Transverse colon (tissue), 4 donors: ENCODE data around the gene CES4A. TPM values are rescaled to one million over a fixed set of nuclear protein-coding genes. Genes with fewer than 3 reads are reported as not detected.
"Not testable (repeated sequence)": the region's sequence is repeated elsewhere in the genome, so short reads cannot be mapped to it uniquely, and the experiment has no call there.

ENCODE experiments used
- DNase-seq: peaks from one replicate; pipeline ENCODE4 v3.0.0-alpha.2; 2019
- H3K27ac ChIP-seq, 4 donors: fragments of 200-600 bp; sonication (generic); 2 replicates each; pipeline ENCODE4 v1.5.1; 2016 to 2018; ENCODE audit warnings: inconsistent platforms in 4 of 4
- H3K27me3 ChIP-seq: fragments of 200-600 bp; sonication (generic); 2 replicates; pipeline ENCODE4 v1.5.1; 2017; ENCODE audit warnings: inconsistent platforms
- H3K36me3 ChIP-seq, 4 donors: fragments of 200-600 bp; sonication (generic); 2 replicates each; pipeline ENCODE4 v1.5.1; 2017 to 2019; ENCODE audit warnings: inconsistent platforms in 4 of 4
- H3K4me1 ChIP-seq, 4 donors: fragments of 200-600 bp; sonication (generic); 2 replicates each; pipeline ENCODE4 v1.5.1; 2017 to 2020; ENCODE audit warnings: inconsistent platforms in 4 of 4
- H3K4me3 ChIP-seq, 4 donors: fragments of 200-600 bp; sonication (generic); 1 replicate in 1 of 4; 2 replicates in 3 of 4; pipeline versions ENCODE4 v1.5.1 to v1.6.1; 2017 to 2019; ENCODE audit warnings: inconsistent platforms in 4 of 4
- H3K9me3 ChIP-seq, 2 donors: fragments of 200-600 bp; sonication (generic); 2 replicates each; pipeline ENCODE4 v1.5.1; 2017 to 2019; ENCODE audit warnings: inconsistent platforms in 2 of 2
- CTCF ChIP-seq, 5 experiments: fragments of 200-600 bp in 3 of 5; fragments of 450-650 bp in 2 of 5; sonication (generic) in 3 of 5; IDR thresholded peaks; 1 replicate in 2 of 5; 2 replicates in 3 of 5; pipeline ENCODE4 v1.5.1; 2016 to 2017; ENCODE audit warnings: antibody characterized with exemption in 5 of 5, inconsistent platforms in 3 of 5, mild to moderate bottlenecking in 2 of 5, moderate library complexity in 1 of 5
- EP300 ChIP-seq: sonication (generic); formaldehyde crosslinking; IDR thresholded peaks from one replicate; pipeline ENCODE4 v1.6.1; 2017; ENCODE audit warnings: antibody characterized with exemption, low read depth
- POLR2A ChIP-seq: fragments of 450-650 bp; IDR thresholded peaks from one replicate; pipeline ENCODE4 v1.6.1; 2016; ENCODE audit warnings: antibody characterized with exemption, mild to moderate bottlenecking, moderate library complexity
- POLR2AphosphoS5 ChIP-seq, 3 donors: sonication (generic); formaldehyde crosslinking; IDR thresholded peaks; one replicate each; pipeline ENCODE4 v1.6.1; 2016; ENCODE audit warnings: antibody characterized with exemption in 3 of 3
- WGBS, 2 donors: methylation state at CpG; one replicate each; pipeline ENCODE4 v1.1.5; 2018; ENCODE audit warnings: low coverage in 1 of 2; 5-methylcytosine and 5-hydroxymethylcytosine counted together
- in situ Hi-C, 4 donors: fragments of 200-750 bp; cut with MboI; loops; one replicate each; pipeline versions ENCODE4 v1.15.0 to v1.15.1; 2017; ENCODE audit warnings: low sequenced_read_pairs in 3 of 4, low pct_ligation_motif_present in 1 of 4, low pct_unique_long_range_greater_than_20kb in 1 of 4
- intact Hi-C: fragments of 100-400 bp; cut with DNase I; formaldehyde crosslinking; loops from one replicate; pipeline ENCODE4 v1.15.1; 2023; ENCODE audit warnings: low total_unique reads
- total RNA-seq, 4 donors: library from RNA; depleted of rRNA; stranded (reverse); fragments of >200 nt; gene quantifications; one replicate each; pipeline ENCODE4 v1.1.0, GENCODE V29; 2016

CES4A gene
- total RNA-seq, 4 donors from 2014 or later, result 9.7 to 24.7 (median 15.7) TPM

GRCh38 chr16:66974932-66975246 lies 13.5 kb upstream of the CES4A start:
- DNase-seq, H3K9me3 ChIP-seq, H3K27ac ChIP-seq, H3K36me3 ChIP-seq, H3K4me3 ChIP-seq, H3K27me3 ChIP-seq, intact Hi-C loops: not testable (repeated sequence)
- H3K4me1 ChIP-seq, result peaks cover 0 to 11% (median 0%) of the 10 kb centered on the region in 4 donors
- in situ Hi-C loops, result loop anchor here in 2 of 4 donors (25.0 kb wide), 2 partner anchors 187 to 412 kb away; partner anchors contain the start of genes B3GNT9 (in 2 of the 2), FBXL8 (in 2 of the 2), HSF4 (in 2 of the 2) and NOL3 (in 2 of the 2)
- TF ChIP-seq POLR2AphosphoS5 (IDR thresholded peaks at IDR 0.05), result peak in 1 of 3 donors; percentile 6
- 46 to 52% methylated on average over 8 to 11 of the region's 11 CpGs for WGBS, 2 donors

- intact Hi-C loops, result no loop called here
- Histone ChIP-seq H3K4me3 (no peak overlapping the region), H3K27me3 (no peaks in the 10 kb centered on the region), H3K36me3 (no peaks in the 10 kb centered on the region), H3K4me1 (peaks cover 0 to 11% (median 0%) of the 10 kb centered on the region in 4 donors), H3K27ac (no peak overlapping the region), H3K9me3 (no peaks in the 10 kb centered on the region)
- 71 to 81% methylated on average over 8 to 14 of the region's 14 CpGs for WGBS, 2 donors
- no peak for TF ChIP-seq POLR2AphosphoS5 (IDR thresholded peaks at IDR 0.05)
- TF ChIP-seq CTCF (IDR thresholded peaks at IDR 0.05), result no peak
- no peak for TF ChIP-seq POLR2A
- TF ChIP-seq EP300, result no peak
- no peak for DNase-seq
- in situ Hi-C loops, result loop anchor here in 1 of 4 donors (25.0 kb wide), 1 partner anchor 187 kb away; the partner anchor contains the start of genes B3GNT9, FBXL8, HSF4 and NOL3
Measured at GRCh38 chr16:66975302-66975893, 13.0 kb upstream of the CES4A start.

GRCh38 chr16:66976746-66977145 lies 11.6 kb upstream of the CES4A start:
- TF ChIP-seq EP300, result no peak
- TF ChIP-seq CTCF (IDR thresholded peaks at IDR 0.05), result no peak
- TF ChIP-seq POLR2A, result no peak
- TF ChIP-seq POLR2AphosphoS5 (IDR thresholded peaks at IDR 0.05), result no peak
- Histone ChIP-seq H3K27ac (no peak overlapping the region), H3K4me3 (no peak overlapping the region), H3K27me3 (no peaks in the 10 kb centered on the region), H3K9me3 (no peaks in the 10 kb centered on the region), H3K4me1 (peaks cover 0 to 11% (median 0%) of the 10 kb centered on the region in 4 donors), H3K36me3 (no peaks in the 10 kb centered on the region)
- WGBS, 2 donors, result 0 to 37% methylated on average over 1 to 13 of the region's 13 CpGs
- in situ Hi-C loops (loop anchor here in 1 of 4 donors (25.0 kb wide), 1 partner anchor 186 kb away; the partner anchor contains the start of genes B3GNT9, FBXL8, HSF4 and NOL3), intact Hi-C loops (no loop called here)
- DNase-seq, result peak; percentile 41

- in situ Hi-C loops (loop anchor here in 1 of 4 donors (25.0 kb wide), 1 partner anchor 185 kb away; the partner anchor contains the start of genes B3GNT9, FBXL8, HSF4 and NOL3), intact Hi-C loops (loop anchor here (2.0 kb wide), 1 partner anchor 179 kb away; no protein-coding TSS in a partner anchor)
- 23% methylated on average over 5 to 15 of the region's 15 CpGs for WGBS, 2 donors
- peaks cover 0 to 11% (median 0%) of the 10 kb centered on the region in 4 donors for H3K4me1 ChIP-seq
- H3K9me3 ChIP-seq, result no peaks in the 10 kb centered on the region
- no peak overlapping the region for H3K4me3 ChIP-seq
- H3K27ac ChIP-seq, result no peak overlapping the region
- peak in 1 of 3 donors; percentile 20 for TF ChIP-seq POLR2AphosphoS5 (IDR thresholded peaks at IDR 0.05)
- peak; percentile 37 for TF ChIP-seq POLR2A
- peak; percentile 93 to 99 (median 97) for TF ChIP-seq CTCF (IDR thresholded peaks at IDR 0.05)
- TF ChIP-seq EP300, result no peak
- no peaks in the 10 kb centered on the region for H3K36me3 ChIP-seq
- H3K27me3 ChIP-seq, result no peaks in the 10 kb centered on the region
- DNase-seq, result peak; percentile 94
Measured at GRCh38 chr16:66977341-66978113, 10.9 kb upstream of the CES4A start.
